T-helper 17 cell (primary cell): ENCODE data around the gene LY6G6D. TPM values are rescaled to one million over a fixed set of nuclear protein-coding genes. Genes with fewer than 3 reads are reported as not detected.

Source experiments
- ATAC-seq: fragments of 150-1000 bp; cut with Tn5 transposase; 2 replicates; pipeline ENCODE4 v1.10.0; 2021; ENCODE audit warnings: mild to moderate bottlenecking, moderate library complexity
- DNase-seq, 3 donors: peaks; one replicate each; pipeline versions ENCODE4 v3.0.0 to v3.0.0-alpha.2; 2020 to 2021
- H3K9me3 ChIP-seq: one replicate; pipeline ENCODE4 v1.7.0; 2013; ENCODE audit warnings: low read length, mild to moderate bottlenecking; ENCODE audit not compliant: control insufficient read depth, poor library complexity, severe bottlenecking
- H3K27ac Mint-ChIP-seq: one replicate; pipeline ENCODE4 v1.8.0; 2022; ENCODE audit warnings: mild to moderate bottlenecking, moderate library complexity, mixed read lengths
- H3K27me3 Mint-ChIP-seq: one replicate; pipeline ENCODE4 v1.8.0; 2022; ENCODE audit warnings: mixed read lengths
- H3K36me3 Mint-ChIP-seq: one replicate; pipeline ENCODE4 v1.8.0; 2022; ENCODE audit warnings: low read depth, mixed read lengths
- H3K4me1 Mint-ChIP-seq: one replicate; pipeline ENCODE4 v1.8.0; 2022; ENCODE audit warnings: mild to moderate bottlenecking, mixed read lengths
- H3K4me3 Mint-ChIP-seq: one replicate; pipeline ENCODE4 v1.8.0; 2022; ENCODE audit warnings: mild to moderate bottlenecking, moderate library complexity, mixed read lengths
- total RNA-seq, 4 donors: library from RNA in 2 of 4; stranded (reverse) in 2 of 4; gene quantifications; one replicate each; pipeline ENCODE4 v1.2.3 and lab custom pipeline; 2022 to 2026

Gene LY6G6D
- total RNA-seq, 2 donors from 2014 or later, result not detected

DNA sequence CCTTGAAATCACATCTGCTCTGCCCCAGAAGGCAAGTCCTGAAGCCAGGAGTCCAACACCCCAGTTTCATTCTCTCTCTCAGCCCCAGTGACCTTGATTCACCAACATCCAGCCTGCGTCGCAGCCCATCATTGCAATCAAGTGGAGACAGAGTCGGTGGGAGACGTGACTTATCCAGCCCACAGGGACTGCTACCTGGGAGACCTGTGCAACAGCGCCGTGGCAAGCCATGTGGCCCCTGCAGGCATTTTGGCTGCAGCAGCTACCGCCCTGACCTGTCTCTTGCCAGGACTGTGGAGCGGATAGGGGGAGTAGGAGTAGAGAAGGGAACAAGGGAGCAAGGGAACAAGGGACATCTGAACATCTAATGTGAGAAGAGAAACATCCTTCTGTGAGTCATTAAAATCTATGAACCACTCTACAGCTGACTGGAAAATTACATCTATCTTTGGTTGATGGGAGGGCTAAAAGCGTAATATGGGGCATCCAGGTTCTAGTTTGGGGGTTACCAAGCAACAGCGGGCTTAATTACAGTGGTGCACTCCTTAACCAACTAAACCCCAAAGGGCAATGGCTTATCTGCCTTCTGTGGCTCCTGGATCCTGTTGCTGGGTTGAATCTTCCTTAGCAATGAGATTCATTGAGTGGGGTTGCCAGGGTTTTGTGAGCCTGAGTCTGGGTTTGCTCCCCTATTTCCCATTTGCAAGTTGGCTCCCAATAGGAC, 2.5 kb downstream of the LY6G6D start:
- H3K36me3 Mint-ChIP-seq, result peaks cover 3% of the 10 kb centered on the region
- H3K9me3 ChIP-seq, result no peaks in the 10 kb centered on the region
- H3K4me3 Mint-ChIP-seq, result no peak overlapping the region
- peaks cover 6% of the 10 kb centered on the region for H3K27me3 Mint-ChIP-seq
- H3K27ac Mint-ChIP-seq, result no peak overlapping the region
- H3K4me1 Mint-ChIP-seq, result peaks cover 14% of the 10 kb centered on the region
- DNase-seq (no peak), ATAC-seq (no peak)

DNA sequence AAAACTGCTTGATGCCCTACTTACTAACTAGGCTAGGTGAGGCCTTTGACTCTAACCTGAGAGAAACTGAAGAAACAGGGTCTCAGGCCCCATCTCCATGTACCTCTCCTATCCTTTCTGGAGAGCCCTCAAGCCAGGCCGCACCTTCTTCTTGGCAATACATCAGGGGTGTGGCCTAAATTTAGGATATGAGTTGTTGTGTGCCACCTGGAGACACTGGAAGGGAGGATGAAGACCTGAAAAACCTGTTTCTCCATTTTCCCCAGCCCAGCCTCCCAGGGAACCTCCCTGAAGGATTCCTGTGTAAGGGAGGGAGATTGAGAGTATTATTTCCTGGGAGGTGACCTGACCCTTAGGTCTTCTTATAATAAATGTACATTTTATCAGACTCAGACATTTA, 3.1 kb downstream of the LY6G6D start:
- peaks cover 3% of the 10 kb centered on the region for H3K36me3 Mint-ChIP-seq

DNA sequence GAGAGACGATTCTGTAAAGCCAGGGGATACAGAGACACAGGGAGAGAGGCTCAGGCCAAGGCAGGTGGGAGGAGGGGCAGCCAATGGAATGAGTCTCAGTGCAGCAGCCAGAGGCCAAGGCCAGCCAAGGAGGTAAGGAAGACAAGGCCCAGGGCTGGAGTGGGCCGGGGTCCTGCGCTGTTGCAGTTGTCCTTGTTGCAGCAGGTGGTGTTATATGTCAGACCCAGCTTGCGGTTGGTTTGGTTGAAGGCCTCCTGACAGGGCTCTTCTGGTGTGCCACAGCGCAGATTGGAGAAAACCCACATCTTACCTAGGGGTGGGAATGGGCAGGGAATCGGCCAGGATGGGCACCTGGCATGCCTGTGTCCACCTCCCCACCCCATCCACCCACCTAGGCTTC, 3.9 kb downstream of the LY6G6D start:
- peak overlapping the region; percentile 63 for H3K27ac Mint-ChIP-seq
- H3K36me3 Mint-ChIP-seq, result peaks cover 3% of the 10 kb centered on the region
- ATAC-seq (no peak), DNase-seq (no peak)
- H3K4me3 Mint-ChIP-seq, result no peak overlapping the region
- no peaks in the 10 kb centered on the region for H3K27me3 Mint-ChIP-seq
- no peaks in the 10 kb centered on the region for H3K9me3 ChIP-seq
- H3K4me1 Mint-ChIP-seq, result peaks cover 13% of the 10 kb centered on the region

More for the DNA sequence above, 3.1 kb downstream of the LY6G6D start:
- H3K27ac Mint-ChIP-seq, result peak overlapping the region; percentile 63
- ATAC-seq, result no peak
- H3K9me3 ChIP-seq, result no peaks in the 10 kb centered on the region
- H3K27me3 Mint-ChIP-seq, result peaks cover under 1% of the 10 kb centered on the region
- no peak for DNase-seq
- H3K4me1 Mint-ChIP-seq, result peaks cover 12% of the 10 kb centered on the region
- no peak overlapping the region for H3K4me3 Mint-ChIP-seq

GRCh38 chr6:31720196-31720770, 5.1 kb downstream of the LY6G6D start:
- Mint-ChIP-seq H3K4me1 (peaks cover 11% of the 10 kb centered on the region), H3K36me3 (peaks cover 3% of the 10 kb centered on the region), H3K4me3 (no peak overlapping the region), H3K27ac (no peak overlapping the region), H3K27me3 (no peaks in the 10 kb centered on the region)
- H3K9me3 ChIP-seq, result no peaks in the 10 kb centered on the region
- DNase-seq (no peak), ATAC-seq (no peak)

GRCh38 chr6:31721351-31722020, 6.3 kb downstream of the LY6G6D start, which contains the start of gene LY6G6C:
Gene LY6G6C, minus strand, starts transcription at chr6:31721746. Its CDS starts 67 bp downstream, at chr6:31721679.
- Mint-ChIP-seq H3K27me3 (no peaks in the 10 kb centered on the region), H3K4me3 (no peak within 1 kb of the TSS), H3K36me3 (peaks cover 5% of the 10 kb centered on the region), H3K27ac (no peak within 1 kb of the TSS), H3K4me1 (peaks cover 21% of the 10 kb centered on the region)
- no peak for DNase-seq
- no peaks in the 10 kb centered on the region for H3K9me3 ChIP-seq
- no peak for ATAC-seq

GRCh38 chr6:31722173-31722572, 7.0 kb downstream of the LY6G6D start:
- H3K4me1 Mint-ChIP-seq, result peaks cover 27% of the 10 kb centered on the region
- H3K4me3 Mint-ChIP-seq, result no peak overlapping the region
- no peak overlapping the region for H3K27ac Mint-ChIP-seq
- DNase-seq (no peak), ATAC-seq (no peak)
- H3K27me3 Mint-ChIP-seq, result no peaks in the 10 kb centered on the region
- peaks cover 5% of the 10 kb centered on the region for H3K36me3 Mint-ChIP-seq
- no peaks in the 10 kb centered on the region for H3K9me3 ChIP-seq

DNA sequence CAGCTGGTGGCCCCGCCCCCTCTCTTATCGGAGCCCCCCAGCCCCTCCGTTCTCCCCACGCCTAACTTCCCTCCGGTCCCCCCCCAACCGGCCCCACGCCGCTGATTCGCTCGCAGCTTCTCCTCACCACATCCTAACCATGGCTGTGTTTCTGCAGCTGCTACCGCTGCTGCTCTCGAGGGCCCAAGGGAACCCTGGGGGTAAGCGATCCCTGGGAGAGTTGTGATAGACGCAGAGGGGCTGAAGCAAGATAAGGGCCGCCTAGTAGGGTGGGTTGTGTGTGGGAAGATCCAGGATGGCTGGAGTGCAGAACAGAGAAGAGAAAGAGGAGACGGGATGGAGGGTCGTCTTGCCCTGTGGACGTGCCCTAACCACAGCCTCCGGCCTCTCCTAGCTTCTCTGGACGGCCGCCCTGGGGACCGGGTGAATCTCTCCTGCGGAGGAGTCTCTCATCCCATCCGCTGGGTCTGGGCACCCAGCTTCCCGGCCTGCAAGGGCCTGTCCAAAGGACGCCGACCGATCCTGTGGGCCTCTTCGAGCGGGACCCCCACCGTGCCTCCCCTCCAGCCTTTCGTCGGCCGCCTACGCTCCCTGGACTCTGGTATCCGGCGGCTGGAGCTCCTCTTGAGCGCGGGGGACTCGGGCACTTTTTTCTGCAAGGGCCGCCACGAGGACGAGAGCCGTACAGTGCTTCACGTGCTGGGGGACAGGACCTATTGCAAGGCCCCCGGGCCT, 8.3 kb downstream of the LY6G6D start, which contains the start of gene MPIG6B:
TSS of gene MPIG6B (plus strand) at position 129 of the 735 bp plus-strand sequence. CDS start at position 140, 11 bp downstream.
- ATAC-seq (no peak), DNase-seq (no peak)
- Mint-ChIP-seq H3K27me3 (no peaks in the 10 kb centered on the region), H3K27ac (no peak within 1 kb of the TSS), H3K4me1 (peaks cover 33% of the 10 kb centered on the region), H3K4me3 (no peak within 1 kb of the TSS), H3K36me3 (peaks cover 5% of the 10 kb centered on the region)
- no peaks in the 10 kb centered on the region for H3K9me3 ChIP-seq

DNA sequence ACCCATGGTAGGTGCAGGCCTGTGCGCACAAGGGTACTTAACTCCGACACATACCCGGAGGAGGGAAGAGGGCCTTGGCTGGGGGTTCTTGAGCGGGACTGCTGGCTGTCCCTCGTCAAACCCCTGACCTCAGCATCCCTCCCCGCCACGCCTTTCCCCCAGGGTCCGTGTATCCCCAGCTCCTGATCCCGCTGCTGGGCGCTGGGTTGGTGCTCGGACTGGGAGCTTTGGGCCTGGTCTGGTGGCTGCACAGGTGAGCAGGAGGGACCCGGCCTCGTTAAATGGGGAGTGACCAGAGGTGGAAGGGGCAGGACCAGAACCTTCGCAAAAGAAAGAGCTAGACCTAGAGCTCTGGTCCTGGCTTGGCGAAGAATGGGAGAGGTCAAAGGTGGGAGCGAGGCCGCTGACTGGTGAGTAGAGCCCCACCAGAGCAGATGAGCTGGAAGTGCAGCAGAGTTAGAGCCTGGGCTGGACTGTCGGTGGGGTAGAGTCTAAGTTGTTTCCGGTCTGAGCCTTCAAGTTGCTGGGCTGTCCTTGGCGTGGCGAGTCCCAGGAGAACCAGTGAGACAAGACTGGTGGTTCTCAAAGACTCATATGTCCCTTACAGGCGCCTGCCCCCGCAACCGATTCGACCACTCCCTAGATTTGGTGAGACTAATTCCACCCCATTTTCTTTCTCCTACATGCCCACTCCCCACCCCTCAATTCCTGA, 9.0 kb downstream of the LY6G6D start:
- no peak overlapping the region for H3K4me3 Mint-ChIP-seq

DNA sequence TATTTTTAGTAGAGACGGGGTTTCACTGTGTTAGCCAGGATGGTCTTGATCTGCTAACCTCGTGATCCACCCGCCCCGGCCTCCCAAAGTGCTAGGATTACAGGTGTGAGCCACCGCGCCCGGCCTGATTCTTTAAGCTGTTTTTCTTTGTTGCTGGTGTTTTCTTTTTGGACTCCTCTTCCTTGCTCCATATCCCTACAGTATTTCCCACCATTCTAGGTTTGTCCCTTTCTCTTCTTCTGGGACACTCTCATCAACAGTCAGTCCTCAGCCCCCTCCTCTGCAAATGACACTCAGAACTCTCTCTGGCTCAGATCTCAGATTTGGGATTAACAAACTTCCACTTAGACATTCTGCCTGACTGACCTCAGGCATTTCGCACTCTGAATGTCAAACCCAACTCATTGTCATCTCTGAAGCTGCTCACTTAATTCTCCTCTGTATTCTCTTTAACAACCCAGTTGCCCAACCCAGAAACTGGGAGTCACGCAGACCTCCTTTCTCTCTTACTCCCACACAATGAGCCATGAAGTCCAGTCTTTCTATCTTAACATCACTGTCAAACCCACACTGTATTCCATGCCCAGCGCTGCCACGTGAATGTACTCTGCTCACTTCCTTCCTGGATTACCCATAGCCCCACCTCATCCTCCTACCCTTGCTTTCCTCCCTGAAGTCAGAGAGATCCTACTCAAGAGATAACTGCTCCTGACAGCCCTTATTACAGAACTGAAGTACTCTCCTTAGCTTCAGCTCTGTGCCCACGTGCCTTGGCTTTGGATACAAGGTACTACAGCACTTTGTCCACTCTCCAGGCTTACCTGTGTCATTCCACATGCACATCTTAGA, 10.6 kb downstream of the LY6G6D start:
- no peaks in the 10 kb centered on the region for H3K9me3 ChIP-seq
- peak overlapping the region; percentile 85 for H3K27ac Mint-ChIP-seq
- H3K36me3 Mint-ChIP-seq, result peaks cover 8% of the 10 kb centered on the region
- no peak overlapping the region for H3K4me3 Mint-ChIP-seq
- DNase-seq (no peak), ATAC-seq (no peak)
- peaks cover 40% of the 10 kb centered on the region for H3K4me1 Mint-ChIP-seq
- no peaks in the 10 kb centered on the region for H3K27me3 Mint-ChIP-seq

More for the DNA sequence above, 9.0 kb downstream of the LY6G6D start:
- no peak for DNase-seq
- no peak for ATAC-seq
- no peaks in the 10 kb centered on the region for H3K9me3 ChIP-seq
- peaks cover 31% of the 10 kb centered on the region for H3K4me1 Mint-ChIP-seq
- no peaks in the 10 kb centered on the region for H3K27me3 Mint-ChIP-seq
- peaks cover 5% of the 10 kb centered on the region for H3K36me3 Mint-ChIP-seq
- no peak overlapping the region for H3K27ac Mint-ChIP-seq

DNA sequence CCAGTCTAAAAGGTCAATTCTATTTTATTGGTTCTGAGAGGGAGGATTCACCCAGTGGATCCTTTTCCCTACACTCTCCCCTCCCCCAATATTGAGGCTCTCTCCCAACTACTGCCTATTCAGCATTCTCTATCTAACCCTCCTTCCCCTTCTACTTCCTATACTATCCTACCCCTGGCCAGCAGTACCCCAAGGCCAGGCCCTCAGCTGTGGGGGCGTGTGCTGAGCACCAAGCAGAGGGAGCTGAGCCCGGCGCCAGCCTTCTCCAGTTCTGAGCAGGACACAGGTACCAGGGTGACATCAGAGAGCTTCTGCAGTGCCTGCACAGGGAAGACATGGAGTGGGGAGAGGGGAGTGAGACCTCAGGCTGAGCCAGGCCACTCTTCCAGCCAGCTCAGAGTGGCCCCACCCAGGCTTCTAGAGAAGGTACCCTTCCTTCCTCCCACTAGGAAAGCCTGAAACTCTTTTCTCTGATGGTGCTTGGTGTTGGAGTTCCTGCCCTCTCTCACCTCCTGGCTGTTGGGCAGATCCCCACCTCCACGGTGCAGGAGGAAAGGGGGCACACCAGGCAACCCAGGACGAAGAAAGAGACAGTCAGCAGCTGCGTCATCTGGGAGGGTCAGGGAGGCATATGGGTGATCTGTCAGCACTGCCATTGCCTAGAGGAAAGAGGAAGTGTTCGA, 12.0 kb downstream of the LY6G6D start:
- H3K9me3 ChIP-seq, result no peaks in the 10 kb centered on the region
- Mint-ChIP-seq H3K4me3 (peak overlapping the region; percentile 74), H3K4me1 (peaks cover 40% of the 10 kb centered on the region), H3K36me3 (peaks cover 5% of the 10 kb centered on the region), H3K27me3 (no peaks in the 10 kb centered on the region), H3K27ac (peak overlapping the region; percentile 75)
- peak; percentile 41 for ATAC-seq
- no peak for DNase-seq

DNA sequence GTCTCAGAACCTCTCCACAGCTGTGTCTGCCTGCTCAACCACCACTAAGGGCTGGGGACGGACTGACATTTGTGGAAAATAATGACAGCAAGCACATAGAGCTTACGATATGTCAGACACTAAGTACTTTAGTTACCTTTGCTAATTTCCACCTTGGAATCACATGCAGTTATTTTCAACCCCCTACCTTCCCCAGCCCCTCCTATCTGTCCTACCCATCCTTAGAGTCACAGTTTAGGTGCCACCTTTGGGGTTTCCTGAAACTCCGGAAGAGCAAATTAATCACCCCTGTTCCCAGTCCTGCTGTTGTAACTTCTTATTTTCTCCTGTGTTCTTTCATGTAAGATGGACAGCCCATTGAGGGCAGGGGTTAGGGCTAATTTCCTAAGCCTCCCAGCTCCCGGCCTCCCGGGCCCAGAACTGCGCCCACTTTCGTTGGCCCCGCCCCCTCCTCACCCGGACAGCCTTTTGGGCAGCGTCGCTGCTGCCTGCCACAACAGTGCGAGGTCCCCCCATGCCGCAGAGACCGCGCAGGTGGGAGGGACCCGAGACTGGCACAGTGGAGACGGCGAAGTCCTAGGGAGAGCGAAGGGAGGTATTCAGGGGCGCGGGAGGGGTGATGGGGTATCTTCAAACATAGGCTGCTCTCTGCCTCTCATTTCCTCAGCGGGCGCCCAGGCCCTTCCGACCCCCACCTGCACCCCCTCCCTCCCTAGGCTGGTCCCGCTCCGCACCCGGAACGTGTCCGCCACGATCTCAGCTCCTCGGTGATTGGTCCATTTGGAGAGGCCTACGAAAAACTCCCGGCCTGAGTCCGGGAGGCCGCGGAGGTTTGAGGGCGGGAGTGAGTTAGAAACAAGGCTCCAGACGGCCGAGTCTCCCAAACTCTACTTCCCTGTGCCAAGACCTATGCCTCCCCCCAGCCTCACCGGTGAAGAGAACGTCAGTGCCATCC, 12.8 kb downstream of the LY6G6D start:
- Mint-ChIP-seq H3K4me1 (peaks cover 40% of the 10 kb centered on the region), H3K4me3 (peak overlapping the region; percentile 96), H3K27ac (peak overlapping the region; percentile 75), H3K36me3 (peaks cover 5% of the 10 kb centered on the region), H3K27me3 (no peaks in the 10 kb centered on the region)
- H3K9me3 ChIP-seq, result no peaks in the 10 kb centered on the region
- DNase-seq (no peak), ATAC-seq (no peak)
